ENCODE results near the gene NEURL1. TPM values are rescaled to one million over a fixed set of nuclear protein-coding genes. Genes with fewer than 3 reads are reported as not detected.

The NEURL1 gene
- total RNA-seq, 4 donors from 2014 or later, result 67.6 to 147 (median 110) TPM

DNA sequence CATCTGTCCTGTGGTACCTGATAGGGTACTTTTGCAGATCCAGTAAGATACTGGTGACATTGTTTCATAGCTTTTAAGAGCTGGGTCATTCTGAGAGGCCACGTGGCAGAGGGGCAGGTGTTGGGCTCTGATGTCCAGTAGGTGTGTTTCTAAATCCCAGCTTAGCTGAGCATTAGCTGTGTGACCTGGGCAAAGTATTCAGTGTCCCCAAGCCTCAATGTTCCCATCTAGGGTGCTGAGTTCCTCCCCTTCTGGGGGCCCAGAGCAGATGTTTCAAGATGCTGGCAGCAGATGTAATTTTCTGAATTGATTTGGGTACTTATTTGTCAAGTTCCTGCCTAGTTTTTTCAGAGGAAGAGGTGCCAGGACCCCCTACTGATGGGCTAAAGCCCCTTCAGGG is 52.9 kb downstream of the NEURL1 start:
- in situ Hi-C loops (cut with MboI; ENCODE audit: low sequenced_read_pairs in 4 of 4), result no loop called here
- DNase-seq, result peak in 1 of 2 donors; percentile 11
- H3K4me1 ChIP-seq, result peaks cover 44 to 61% of the 10 kb centered on the region in 2 donors

GRCh38 chr10:103547391-103547946 is 54.0 kb downstream of the NEURL1 start:
- peak in 1 of 2 donors; percentile 18 for DNase-seq
- TF ChIP-seq POLR2A (IDR thresholded peaks at IDR 0.05), result no peak
- TF ChIP-seq CTCF (IDR thresholded peaks at IDR 0.05 in 4 of 5, conservative IDR thresholded peaks at IDR 0.05 in 1 of 5), result no peak
- H3K36me3 ChIP-seq, result no peaks in the 10 kb centered on the region
- in situ Hi-C loops (cut with MboI; ENCODE audit: low sequenced_read_pairs in 4 of 4), result no loop called here
- peaks cover 44 to 61% of the 10 kb centered on the region in 2 donors for H3K4me1 ChIP-seq
- no peak for ATAC-seq
- H3K27ac ChIP-seq, result peak overlapping the region in 3 of 4 donors; percentile 55 to 76 (median 76)
- no peak overlapping the region for H3K4me3 ChIP-seq
- intact Hi-C loops (cut with DNase I; ENCODE audit: low total_unique reads), result no loop called here
- H3K27me3 ChIP-seq, result no peaks in the 10 kb centered on the region
- no peaks in the 10 kb centered on the region for H3K9me3 ChIP-seq

More for the DNA sequence above, 52.9 kb downstream of the NEURL1 start:
- Histone ChIP-seq H3K9me3 (no peaks in the 10 kb centered on the region), H3K27me3 (no peaks in the 10 kb centered on the region), H3K27ac (peak overlapping the region; percentile 34 to 76 (median 74)), H3K4me3 (no peak overlapping the region), H3K36me3 (no peaks in the 10 kb centered on the region)
- no peak for TF ChIP-seq CTCF (IDR thresholded peaks at IDR 0.05 in 4 of 5, conservative IDR thresholded peaks at IDR 0.05 in 1 of 5)
- TF ChIP-seq POLR2A (IDR thresholded peaks at IDR 0.05), result no peak
- ATAC-seq, result no peak
- intact Hi-C loops (cut with DNase I; ENCODE audit: low total_unique reads), result no loop called here

GRCh38 chr10:103548006-103548405 is 54.5 kb downstream of the NEURL1 start:
- Histone ChIP-seq H3K27me3 (no peaks in the 10 kb centered on the region), H3K27ac (peak overlapping the region in 2 of 4 donors; percentile 76 to 84), H3K36me3 (no peaks in the 10 kb centered on the region), H3K4me3 (no peak overlapping the region), H3K4me1 (peaks cover 39 to 56% of the 10 kb centered on the region in 2 donors), H3K9me3 (no peaks in the 10 kb centered on the region)
- in situ Hi-C loops (cut with MboI; ENCODE audit: low sequenced_read_pairs in 4 of 4) (no loop called here), intact Hi-C loops (cut with DNase I; ENCODE audit: low total_unique reads) (no loop called here)
- TF ChIP-seq CTCF (IDR thresholded peaks at IDR 0.05 in 4 of 5, conservative IDR thresholded peaks at IDR 0.05 in 1 of 5), result no peak
- DNase-seq (no peak), ATAC-seq (no peak)

DNA sequence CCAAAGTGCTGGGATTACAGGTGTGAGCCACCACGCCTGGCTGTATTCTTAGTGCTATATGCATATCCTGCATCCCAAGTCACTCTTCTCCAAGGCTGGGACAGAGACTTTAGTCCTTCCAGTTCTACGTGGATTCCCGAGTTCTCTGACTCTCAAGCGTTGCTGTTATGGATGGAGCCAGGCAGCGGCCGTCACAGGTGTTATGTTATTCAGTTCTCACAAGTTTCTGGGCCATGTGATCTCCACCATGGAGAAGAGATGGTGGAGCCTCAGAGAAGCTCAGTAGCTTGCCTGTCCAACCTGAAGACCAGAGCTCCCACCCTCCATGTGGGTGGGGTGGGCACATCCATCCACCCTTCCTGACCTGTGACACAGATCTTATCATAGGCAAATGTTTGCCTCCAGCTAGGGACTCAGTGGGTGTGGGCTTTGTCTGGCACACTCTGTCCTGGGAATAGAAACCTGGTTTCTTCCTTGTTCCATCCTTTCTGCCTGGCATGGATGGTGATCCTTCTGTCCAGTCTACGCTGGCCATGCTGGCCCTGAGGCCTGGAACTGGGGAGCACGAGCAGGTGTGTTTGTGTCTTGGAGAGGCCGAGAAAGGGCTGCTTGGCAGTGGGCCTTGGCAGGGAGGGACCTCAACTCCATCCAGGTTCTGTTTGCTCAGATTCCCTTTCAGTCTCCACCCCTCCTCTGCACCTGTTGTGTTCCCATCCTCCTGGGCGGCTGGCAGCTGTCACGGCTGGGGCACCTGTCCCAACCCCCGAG is 55.3 kb downstream of the NEURL1 start:
- TF ChIP-seq CTCF (IDR thresholded peaks at IDR 0.05 in 4 of 5, conservative IDR thresholded peaks at IDR 0.05 in 1 of 5), result no peak
- TF ChIP-seq POLR2A (IDR thresholded peaks at IDR 0.05), result no peak
- peak; percentile 92 to 97 for DNase-seq
- intact Hi-C loops (cut with DNase I; ENCODE audit: low total_unique reads) (no loop called here), in situ Hi-C loops (cut with MboI; ENCODE audit: low sequenced_read_pairs in 4 of 4) (no loop called here)
- peak; percentile 87 to 88 for ATAC-seq
- peaks cover 32 to 50% of the 10 kb centered on the region in 2 donors for H3K4me1 ChIP-seq
- no peaks in the 10 kb centered on the region for H3K27me3 ChIP-seq
- no peak overlapping the region for H3K4me3 ChIP-seq
- H3K27ac ChIP-seq, result peak overlapping the region; percentile 76 to 84 (median 80)
- no peaks in the 10 kb centered on the region for H3K9me3 ChIP-seq
- H3K36me3 ChIP-seq, result no peaks in the 10 kb centered on the region
